Measurements from ENCODE around the gene ABCA10. TPM values are rescaled to one million over a fixed set of nuclear protein-coding genes. Genes with fewer than 3 reads are reported as not detected.

ABCA10 gene
- total RNA-seq, 1 experiment from 2014 or later, result 0.34 TPM

- H3K79me2 ChIP-seq (ENCODE audit: insufficient read depth, low read length), result no peaks in the 10 kb centered on the region
- no peaks in the 10 kb centered on the region for H3K9me3 ChIP-seq (ENCODE audit: control insufficient read depth in 1 of 2, insufficient read depth in 1 of 2, low read depth in 1 of 2, low read length in 2 of 2)
- DNase-seq (ENCODE audit: low read depth, low spot score), result no peak
- ATAC-seq, result no peak
- RAD21 ChIA-PET (ENCODE audit: low non-redundant PET in 1 of 2, low total read pairs in 2 of 2, uncharacterized antibody in 2 of 2, unreplicated experiment in 2 of 2), result no interaction called here
- H3K27ac ChIP-seq (ENCODE audit: low read depth, low read length), result no peak overlapping the region
- no peak overlapping the region for H3K9ac ChIP-seq (ENCODE audit: low read length)
- H3K9me2 ChIP-seq (ENCODE audit: insufficient read depth), result no peaks in the 10 kb centered on the region; the same call in 1 of the 2 replicates
- H3K4me1 ChIP-seq (ENCODE audit: control insufficient read depth in 1 of 2, insufficient read depth in 2 of 2, low read length in 2 of 2), result no peaks in the 10 kb centered on the region
- no TSS peak for BruUV-seq (replicated peaks)
- H4K20me1 ChIP-seq (ENCODE audit: insufficient read depth), result no peaks in the 10 kb centered on the region
- intact Hi-C loops (cut with micrococcal nuclease), result no loop called here
- H3K4me3 ChIP-seq (replicated peaks in 1 of 2; ENCODE audit: low read depth in 1 of 2, low read length in 2 of 2), result no peak overlapping the region
- POLR2A ChIA-PET, result no interaction called here
- H3K4me2 ChIP-seq (ENCODE audit: low read length), result no peak overlapping the region
- no peak for TF ChIP-seq SP1 (IDR thresholded peaks at IDR 0.05; ENCODE audit: low read depth)
- no peak for TF ChIP-seq JUND (IDR thresholded peaks at IDR 0.05)
- no peak for TF ChIP-seq REST (IDR thresholded peaks at IDR 0.05; ENCODE audit: low read depth)
- no peak for TF ChIP-seq RAD21 (IDR thresholded peaks at IDR 0.05; ENCODE audit: low read depth)
- TF ChIP-seq ATF3 (IDR thresholded peaks at IDR 0.05), result no peak
- TF ChIP-seq EZH2 (IDR thresholded peaks at IDR 0.05), result no peak
- TF ChIP-seq EGR1 (IDR thresholded peaks at IDR 0.05; ENCODE audit: low read depth), result no peak
- TF ChIP-seq CTCF (IDR thresholded peaks at IDR 0.05 in 2 of 3, conservative IDR thresholded peaks at IDR 0.05 in 1 of 3; ENCODE audit: borderline replicate concordance in 1 of 3, insufficient read depth in 1 of 3, low read depth in 2 of 3, low read length in 2 of 3), result no peak
- no peak for TF ChIP-seq SIN3A (IDR thresholded peaks at IDR 0.05; ENCODE audit: low read depth)
- TF ChIP-seq ELF1 (IDR thresholded peaks at IDR 0.05; ENCODE audit: borderline replicate concordance, low read depth), result no peak
- no peaks in the 10 kb centered on the region for H3K36me3 ChIP-seq (ENCODE audit: control insufficient read depth in 1 of 2, insufficient read depth in 2 of 2, low read length in 2 of 2)
- no peaks in the 10 kb centered on the region for H3K27me3 ChIP-seq (ENCODE audit: insufficient read depth, low read length)
- CTCF ChIA-PET, result no interaction called here
- no peak overlapping the region for H2AFZ ChIP-seq (ENCODE audit: low read depth, low read length, poor library complexity, severe bottlenecking)
These were observed 124.9 kb downstream of the ABCA10 start for GRCh38 chr17:69103557-69104233.
